NB4 (cell line): ENCODE results near the gene MYOD1.

ENCODE experiments used
- CTCF ChIP-seq: IDR thresholded peaks from one replicate; pipeline ENCODE4 v1.5.1; 2012; ENCODE audit warnings: low read depth, low read length
- POLR2A ChIP-seq: IDR thresholded peaks from 2 replicates; pipeline ENCODE4 v1.6.1; 2011; ENCODE audit warnings: mild to moderate bottlenecking; ENCODE audit not compliant: insufficient read length; ENCODE audit errors: extremely low read depth

GRCh38 chr11:17763244-17763643, 43.9 kb downstream of the MYOD1 start:
- TF ChIP-seq CTCF (no peak), POLR2A (no peak)
